ENCODE measurements around the gene RNPEPL1. TPM values are rescaled to one million over a fixed set of nuclear protein-coding genes. Genes with fewer than 3 reads are reported as not detected.

The RNPEPL1 gene
- total and polyA plus RNA-seq, 10 of the 15 experiments (the other 5 are each of a cell fraction or from before 2014, with no cell fraction given), result 0.24 to 49.5 (median 6.8) TPM

GRCh38 chr2:240598311-240598911, 30.1 kb downstream of the RNPEPL1 start (continued):
- TF ChIP-seq ETV6 (conservative IDR thresholded peaks at IDR 0.05 in 1 of 2, IDR thresholded peaks at IDR 0.05 in 1 of 2; ENCODE audit: borderline replicate concordance in 1 of 2, low read depth in 1 of 2) (no peak), CHD4 (IDR thresholded peaks at IDR 0.05) (no peak), GATAD2B (conservative IDR thresholded peaks at IDR 0.05; ENCODE audit: low read depth) (no peak), NRF1 (conservative IDR thresholded peaks at IDR 0.05; ENCODE audit: low read depth, low read length) (no peak)

- POLR2A ChIA-PET, result no interaction called here
- Histone ChIP-seq H4K20me1 (ENCODE audit: control insufficient read depth, insufficient read depth) (no peaks in the 10 kb centered on the region), H3K4me2 (ENCODE audit: control insufficient read depth, insufficient read depth) (no peak overlapping the region), H3K9me3 (replicated peaks; ENCODE audit: control insufficient read depth, insufficient read depth, low read length) (no peaks in the 10 kb centered on the region), H3K36me3 (ENCODE audit: control insufficient read depth in 2 of 2, insufficient read depth in 2 of 2, low read length in 1 of 2) (peaks cover 0 to 19% of the 10 kb centered on the region in 2 experiments; a peak in 3 of 4 replicates), H3K27me3 (replicated peaks in 1 of 2; ENCODE audit: control insufficient read depth in 2 of 2, insufficient read depth in 2 of 2, low read length in 1 of 2) (no peaks in the 10 kb centered on the region), H3K79me2 (ENCODE audit: control insufficient read depth, insufficient read depth, low read length) (no peaks in the 10 kb centered on the region), H3K27ac (ENCODE audit: control insufficient read depth, insufficient read depth) (no peak overlapping the region), H3K4me3 (no peak overlapping the region), H3K9ac (ENCODE audit: control insufficient read depth, insufficient read depth, low read length) (no peak overlapping the region), H2AFZ (ENCODE audit: control insufficient read depth, low read depth, low read length) (no peak overlapping the region), H3K4me1 (ENCODE audit: control insufficient read depth, insufficient read depth, low read length) (no peaks in the 10 kb centered on the region; the same call in 1 of the 2 replicates)
- ATAC-seq (no peak), DNase-seq (ENCODE audit: low read depth, low spot score) (no peak), FAIRE-seq (no peak)
- in situ Hi-C loops (cut with MboI) (no loop called here), intact Hi-C loops (cut with micrococcal nuclease; ENCODE audit: unreplicated experiment) (no loop called here)
- RAD21 ChIA-PET (ENCODE audit: unreplicated experiment), result no interaction called here
- no TSS peak for BruUV-seq (replicated peaks)
- whole genome bisulfite sequencing (ENCODE audit: insufficient coverage, insufficient replicate concordance, low lambda C conversion rate, missing lambda C conversion rate), result 81% methylated on average over 10 of the region's 11 CpGs
- SMC1A ChIA-PET (ENCODE audit: uncharacterized antibody, unreplicated experiment), result no interaction called here
- CTCF ChIA-PET, result no interaction called here
- TF ChIP-seq BHLHE40 (IDR thresholded peaks at IDR 0.05; ENCODE audit: borderline replicate concordance in 1 of 2, low read depth in 2 of 2, low read length in 1 of 2) (no peak), ZNF24 (IDR thresholded peaks at IDR 0.05) (no peak), MTA3 (IDR thresholded peaks at IDR 0.05; ENCODE audit: borderline replicate concordance, low read length) (no peak), CEBPZ (IDR thresholded peaks at IDR 0.05; ENCODE audit: low read depth, low read length) (no peak), ZNF217 (IDR thresholded peaks at IDR 0.05) (no peak), TBL1XR1 (IDR thresholded peaks at IDR 0.05; ENCODE audit: low read depth, low read length) (no peak), NFYB (IDR thresholded peaks at IDR 0.05; ENCODE audit: insufficient read depth, low read depth, low read length) (no peak), NRF1 (conservative IDR thresholded peaks at IDR 0.05; ENCODE audit: low read depth, low read length) (no peak), HCFC1 (IDR thresholded peaks at IDR 0.05; ENCODE audit: low read length) (no peak), BACH1 (IDR thresholded peaks at IDR 0.05; ENCODE audit: borderline replicate concordance) (no peak), EZH2 (IDR thresholded peaks at IDR 0.05; ENCODE audit: borderline replicate concordance, control insufficient read depth, low read depth, low read length) (no peak), WRNIP1 (IDR thresholded peaks at IDR 0.05; ENCODE audit: borderline replicate concordance, low read depth, low read length) (no peak), CBX3 (IDR thresholded peaks at IDR 0.05; ENCODE audit: borderline replicate concordance, low read depth) (no peak), SPI1 (IDR thresholded peaks at IDR 0.05; ENCODE audit: borderline replicate concordance, insufficient read depth, low read depth, low read length) (no peak), PBX3 (IDR thresholded peaks at IDR 0.05; ENCODE audit: insufficient replicate concordance, low read depth, low read length) (no peak)
Measured at GRCh38 chr2:240599141-240599583, 30.9 kb downstream of the RNPEPL1 start.

Data from GM12878 (cell line).